Measurements from ENCODE around the gene YBX3. TPM values are rescaled to one million over a fixed set of nuclear protein-coding genes. Genes with fewer than 3 reads are reported as not detected.

YBX3 gene
- total and polyA plus RNA-seq, 2 of the 13 experiments (the other 11 are each of a cell fraction or from before 2014, with no cell fraction given): 77.5 to 99.6 TPM

GRCh38 chr12:10721651-10722501 lies 1.2 kb downstream of the YBX3 start (continued):
- peak in 1 of 2 experiments; percentile 79; a peak in 3 of 4 replicates for TF ChIP-seq HMGXB4 (CRISPR knock-in tag; IDR thresholded peaks at IDR 0.05; ENCODE audit: borderline replicate concordance in 1 of 2, low read depth in 1 of 2)
- TF ChIP-seq PITX1 (CRISPR knock-in tag; IDR thresholded peaks at IDR 0.05): peak; percentile 82
- TF ChIP-seq GABPA (IDR thresholded peaks at IDR 0.05; ENCODE audit: low read depth, low read length): no peak; the same call in 1 of the 2 replicates
- peak; percentile 86 for TF ChIP-seq GABPA (CRISPR knock-in tag; IDR thresholded peaks at IDR 0.05; ENCODE audit: low read depth)
- no peak for TF ChIP-seq SP1 (IDR thresholded peaks at IDR 0.05)
- no peak for TF ChIP-seq SP1 (CRISPR knock-in tag; IDR thresholded peaks at IDR 0.05)
- peak; percentile 77 for TF ChIP-seq ZNF362 (CRISPR knock-in tag; IDR thresholded peaks at IDR 0.05; ENCODE audit: borderline replicate concordance)
- peak; percentile 73; the same call in 1 of the 2 replicates for TF ChIP-seq ZC3H13 (CRISPR knock-in tag; IDR thresholded peaks at IDR 0.05)
- TF ChIP-seq ZNF556 (CRISPR knock-in tag; IDR thresholded peaks at IDR 0.05; ENCODE audit: borderline replicate concordance): peak; percentile 68; the same call in 1 of the 2 replicates
- no peak for TF ChIP-seq ZKSCAN5 (CRISPR knock-in tag; IDR thresholded peaks at IDR 0.05)
- no peak for TF ChIP-seq MBD4 (IDR thresholded peaks at IDR 0.05; ENCODE audit: borderline replicate concordance, low read length)
- TF ChIP-seq ZNF737 (CRISPR knock-in tag; IDR thresholded peaks at IDR 0.05; ENCODE audit: borderline replicate concordance): no peak
- no peak for TF ChIP-seq ZNF570 (CRISPR knock-in tag; IDR thresholded peaks at IDR 0.05; ENCODE audit: borderline replicate concordance)
- TF ChIP-seq MTA3 (CRISPR knock-in tag; IDR thresholded peaks at IDR 0.05): no peak
- TF ChIP-seq ZNF383 (CRISPR knock-in tag; IDR thresholded peaks at IDR 0.05; ENCODE audit: borderline replicate concordance): no peak
- no peak for TF ChIP-seq SSRP1 (CRISPR knock-in tag; IDR thresholded peaks at IDR 0.05)
- TF ChIP-seq MAFG (CRISPR knock-in tag; IDR thresholded peaks at IDR 0.05): no peak
- peak; percentile 59; the same call in 1 of the 2 replicates for TF ChIP-seq SNAPC4 (CRISPR knock-in tag; IDR thresholded peaks at IDR 0.05)
- TF ChIP-seq NCOA1 (CRISPR knock-in tag; IDR thresholded peaks at IDR 0.05): no peak
- TF ChIP-seq ZNF446 (CRISPR knock-in tag; IDR thresholded peaks at IDR 0.05): 0 out of 2 replicates have a peak, but pooled peaks have one; percentile 37
- TF ChIP-seq BRF2 (CRISPR knock-in tag; IDR thresholded peaks at IDR 0.05): no peak

Data from HepG2 (cell line).